Middle frontal gyrus (tissue), 1 donor: Measurements from ENCODE around the gene ZFYVE21.

ENCODE experiments used
- DNase-seq: peaks from one replicate; pipeline ENCODE4 v3.0.0-alpha.2; 2015; ENCODE audit warnings: low spot score; ENCODE audit errors: extremely low spot score

ZFYVE21 gene

GRCh38 chr14:103692159-103692558 is 23.5 kb upstream of the ZFYVE21 start:
- no peak for DNase-seq

- no peak for DNase-seq
Measured at GRCh38 chr14:103692871-103693270, 22.7 kb upstream of the ZFYVE21 start.

GRCh38 chr14:103693515-103693914 is 22.1 kb upstream of the ZFYVE21 start:
- DNase-seq = no peak

GRCh38 chr14:103694572-103695026 is 21.0 kb upstream of the ZFYVE21 start:
- DNase-seq = no peak

- DNase-seq = no peak
Measured at GRCh38 chr14:103695296-103696069, 20.1 kb upstream of the ZFYVE21 start.

- DNase-seq = no peak
Measured at GRCh38 chr14:103696070-103696402, 19.6 kb upstream of the ZFYVE21 start.

GRCh38 chr14:103696466-103697071 is 19.0 kb upstream of the ZFYVE21 start:
- DNase-seq = no peak

- DNase-seq = no peak
Measured at GRCh38 chr14:103697206-103697602, 18.4 kb upstream of the ZFYVE21 start.

GRCh38 chr14:103697603-103698379 is 17.8 kb upstream of the ZFYVE21 start:
- no peak for DNase-seq

- no peak for DNase-seq
Measured at GRCh38 chr14:103698380-103699260, 17.0 kb upstream of the ZFYVE21 start.

GRCh38 chr14:103699261-103699661 is 16.3 kb upstream of the ZFYVE21 start:
- DNase-seq = no peak

GRCh38 chr14:103699901-103700752 is 15.5 kb upstream of the ZFYVE21 start:
- no peak for DNase-seq

GRCh38 chr14:103700753-103701490 is 14.7 kb upstream of the ZFYVE21 start:
- no peak for DNase-seq

- DNase-seq = no peak
Measured at GRCh38 chr14:103702095-103702494, 13.5 kb upstream of the ZFYVE21 start.

- no peak for DNase-seq
Measured at GRCh38 chr14:103702497-103703432, 12.8 kb upstream of the ZFYVE21 start.

- no peak for DNase-seq
Measured at GRCh38 chr14:103703433-103704385, 11.9 kb upstream of the ZFYVE21 start.

GRCh38 chr14:103704708-103705107 is 10.9 kb upstream of the ZFYVE21 start:
- DNase-seq = no peak
